ENCODE measurements around the gene GNG11. TPM values are rescaled to one million over a fixed set of nuclear protein-coding genes. Genes with fewer than 3 reads are reported as not detected.
A peak's percentile ranks its signal among the peaks of the same experiment; 100 is the strongest.
"Not testable (repeated sequence)": the region's sequence is repeated elsewhere in the genome, so short reads cannot be mapped to it uniquely, and the experiment has no call there.

The GNG11 gene
- total RNA-seq, 1 donor from 2014 or later, result 133 TPM

GRCh38 chr7:93910076-93910994, 11.2 kb upstream of the GNG11 start:
- no peak for TF ChIP-seq CTCF (IDR thresholded peaks at IDR 0.05; ENCODE audit: unreplicated experiment)

GRCh38 chr7:93911242-93911641, 10.3 kb upstream of the GNG11 start:
- H3K4me1 Mint-ChIP-seq (ENCODE audit: unreplicated experiment), result peaks cover 16% of the 10 kb centered on the region
- H3K36me3 Mint-ChIP-seq (ENCODE audit: low read depth, unreplicated experiment); DNase-seq (ENCODE audit: low spot score); H3K4me3 Mint-ChIP-seq (ENCODE audit: unreplicated experiment); H3K9me3 Mint-ChIP-seq (ENCODE audit: unreplicated experiment); H3K27ac Mint-ChIP-seq (ENCODE audit: unreplicated experiment); H3K27me3 Mint-ChIP-seq (ENCODE audit: unreplicated experiment): not testable (repeated sequence)

More at GRCh38 chr7:93910076-93910994, 11.2 kb upstream of the GNG11 start:
- no peak for DNase-seq (ENCODE audit: low spot score)
- Mint-ChIP-seq H3K36me3 (ENCODE audit: low read depth, unreplicated experiment) (no peaks in the 10 kb centered on the region), H3K4me1 (ENCODE audit: unreplicated experiment) (peaks cover 16% of the 10 kb centered on the region), H3K4me3 (ENCODE audit: unreplicated experiment) (no peak overlapping the region), H3K9me3 (ENCODE audit: unreplicated experiment) (no peaks in the 10 kb centered on the region), H3K27ac (ENCODE audit: unreplicated experiment) (no peak overlapping the region), H3K27me3 (ENCODE audit: unreplicated experiment) (peaks cover 2% of the 10 kb centered on the region)

- H3K36me3 Mint-ChIP-seq (ENCODE audit: low read depth, unreplicated experiment); H3K9me3 Mint-ChIP-seq (ENCODE audit: unreplicated experiment); H3K27me3 Mint-ChIP-seq (ENCODE audit: unreplicated experiment); DNase-seq (ENCODE audit: low spot score); H3K4me3 Mint-ChIP-seq (ENCODE audit: unreplicated experiment); H3K27ac Mint-ChIP-seq (ENCODE audit: unreplicated experiment): not testable (repeated sequence)
- H3K4me1 Mint-ChIP-seq (ENCODE audit: unreplicated experiment), result peaks cover 16% of the 10 kb centered on the region
Measured at GRCh38 chr7:93911661-93912060, 9.9 kb upstream of the GNG11 start.

GRCh38 chr7:93913197-93913596, 8.3 kb upstream of the GNG11 start:
- Mint-ChIP-seq H3K4me3 (ENCODE audit: unreplicated experiment) (no peak overlapping the region), H3K27me3 (ENCODE audit: unreplicated experiment) (peaks cover under 1% of the 10 kb centered on the region), H3K36me3 (ENCODE audit: low read depth, unreplicated experiment) (no peaks in the 10 kb centered on the region), H3K9me3 (ENCODE audit: unreplicated experiment) (no peaks in the 10 kb centered on the region), H3K4me1 (ENCODE audit: unreplicated experiment) (peaks cover 16% of the 10 kb centered on the region), H3K27ac (ENCODE audit: unreplicated experiment) (peak overlapping the region; percentile 79)
- no peak for DNase-seq (ENCODE audit: low spot score)
- no peak for TF ChIP-seq CTCF (IDR thresholded peaks at IDR 0.05; ENCODE audit: unreplicated experiment)

GRCh38 chr7:93914581-93915066, 6.9 kb upstream of the GNG11 start:
- peaks cover 16% of the 10 kb centered on the region for H3K4me1 Mint-ChIP-seq (ENCODE audit: unreplicated experiment)

GRCh38 chr7:93915206-93915842, 6.2 kb upstream of the GNG11 start:
- not testable (repeated sequence) for H3K27me3 Mint-ChIP-seq (ENCODE audit: unreplicated experiment); DNase-seq (ENCODE audit: low spot score); H3K9me3 Mint-ChIP-seq (ENCODE audit: unreplicated experiment); H3K27ac Mint-ChIP-seq (ENCODE audit: unreplicated experiment); H3K4me3 Mint-ChIP-seq (ENCODE audit: unreplicated experiment); H3K36me3 Mint-ChIP-seq (ENCODE audit: low read depth, unreplicated experiment)
- peaks cover 18% of the 10 kb centered on the region for H3K4me1 Mint-ChIP-seq (ENCODE audit: unreplicated experiment)

More at GRCh38 chr7:93914581-93915066, 6.9 kb upstream of the GNG11 start:
- no peak for DNase-seq (ENCODE audit: low spot score)
- Mint-ChIP-seq H3K9me3 (ENCODE audit: unreplicated experiment) (no peaks in the 10 kb centered on the region), H3K27me3 (ENCODE audit: unreplicated experiment) (no peaks in the 10 kb centered on the region), H3K4me3 (ENCODE audit: unreplicated experiment) (no peak overlapping the region), H3K27ac (ENCODE audit: unreplicated experiment) (no peak overlapping the region), H3K36me3 (ENCODE audit: low read depth, unreplicated experiment) (no peaks in the 10 kb centered on the region)
- no peak for TF ChIP-seq CTCF (IDR thresholded peaks at IDR 0.05; ENCODE audit: unreplicated experiment)

GRCh38 chr7:93915888-93916287, 5.6 kb upstream of the GNG11 start:
- not testable (repeated sequence) for H3K27ac Mint-ChIP-seq (ENCODE audit: unreplicated experiment); H3K9me3 Mint-ChIP-seq (ENCODE audit: unreplicated experiment); DNase-seq (ENCODE audit: low spot score); H3K4me3 Mint-ChIP-seq (ENCODE audit: unreplicated experiment); H3K27me3 Mint-ChIP-seq (ENCODE audit: unreplicated experiment); H3K36me3 Mint-ChIP-seq (ENCODE audit: low read depth, unreplicated experiment)
- peaks cover 21% of the 10 kb centered on the region for H3K4me1 Mint-ChIP-seq (ENCODE audit: unreplicated experiment)

- not testable (repeated sequence) for H3K9me3 Mint-ChIP-seq (ENCODE audit: unreplicated experiment); H3K36me3 Mint-ChIP-seq (ENCODE audit: low read depth, unreplicated experiment); H3K27me3 Mint-ChIP-seq (ENCODE audit: unreplicated experiment); H3K27ac Mint-ChIP-seq (ENCODE audit: unreplicated experiment); H3K4me3 Mint-ChIP-seq (ENCODE audit: unreplicated experiment); DNase-seq (ENCODE audit: low spot score)
- H3K4me1 Mint-ChIP-seq (ENCODE audit: unreplicated experiment), result peaks cover 24% of the 10 kb centered on the region
Measured at GRCh38 chr7:93916315-93916714, 5.2 kb upstream of the GNG11 start.
